Breast epithelium (tissue), 4 donors: Measurements from ENCODE around the gene PKNOX2. TPM values are rescaled to one million over a fixed set of nuclear protein-coding genes. Genes with fewer than 3 reads are reported as not detected.

Experiments used
- DNase-seq, 2 donors: peaks; one replicate each; pipeline ENCODE4 v3.0.0-alpha.2; 2019; ENCODE audit warnings: low spot score in 2 of 2
- H3K27ac ChIP-seq, 2 donors: fragments of 200-600 bp; sonication (generic) in 1 of 2; one replicate each; pipeline ENCODE4 v1.5.1; 2016 to 2019; ENCODE audit warnings: mild to moderate bottlenecking in 1 of 2
- H3K27me3 ChIP-seq, 2 donors: fragments of 200-600 bp; sonication (generic) in 1 of 2; one replicate each; pipeline versions ENCODE4 v1.5.1 to v1.6.0; 2017 to 2019; ENCODE audit warnings: control low read depth in 1 of 2, mild to moderate bottlenecking in 1 of 2
- H3K36me3 ChIP-seq: fragments of 200-600 bp; one replicate; pipeline ENCODE4 v1.5.1; 2019
- H3K4me1 ChIP-seq, 2 donors: fragments of 200-600 bp; sonication (generic); one replicate each; pipeline ENCODE4 v1.5.1; 2016 to 2019; ENCODE audit warnings: control low read depth in 1 of 2
- H3K4me3 ChIP-seq, 3 donors: fragments of 200-600 bp; sonication (generic); 1 replicate in 2 of 3; 2 replicates in 1 of 3; pipeline ENCODE4 v1.5.1; 2016 to 2019; ENCODE audit warnings: mild to moderate bottlenecking in 3 of 3, moderate library complexity in 2 of 3
- H3K9me3 ChIP-seq, 2 donors: fragments of 200-600 bp; sonication (generic) in 1 of 2; one replicate each; pipeline ENCODE4 v1.5.1; 2016 to 2019; ENCODE audit warnings: control low read depth in 1 of 2
- POLR2A ChIP-seq: fragments of 450-650 bp; IDR thresholded peaks from one replicate; pipeline ENCODE4 v1.6.1; 2016; ENCODE audit warnings: antibody characterized with exemption, mild to moderate bottlenecking, moderate library complexity
- POLR2AphosphoS5 ChIP-seq, 3 donors: sonication (generic); formaldehyde crosslinking; IDR thresholded peaks; one replicate each; pipeline ENCODE4 v1.6.1; 2017; ENCODE audit warnings: antibody characterized with exemption in 3 of 3
- intact Hi-C: fragments of 100-400 bp; cut with DNase I; formaldehyde crosslinking; loops from one replicate; pipeline ENCODE4 v1.15.1; 2023; ENCODE audit warnings: low total_unique reads
- total RNA-seq, 3 donors: library from RNA; depleted of rRNA; stranded (reverse); fragments of >200 nt; gene quantifications; one replicate each; pipeline ENCODE4 v1.1.0, GENCODE V29; 2016
- TF ChIP-seq, protein P1 (sequence below), 3 donors: fragments of 450-650 bp; IDR thresholded peaks; one replicate each; pipeline ENCODE4 v1.5.1; 2016 to 2017; ENCODE audit warnings: antibody characterized with exemption in 3 of 3, mild to moderate bottlenecking in 3 of 3, moderate library complexity in 3 of 3

PKNOX2 gene
- total RNA-seq, 3 donors from 2014 or later: 0.32 to 1.0 (median 0.66) TPM

DNA sequence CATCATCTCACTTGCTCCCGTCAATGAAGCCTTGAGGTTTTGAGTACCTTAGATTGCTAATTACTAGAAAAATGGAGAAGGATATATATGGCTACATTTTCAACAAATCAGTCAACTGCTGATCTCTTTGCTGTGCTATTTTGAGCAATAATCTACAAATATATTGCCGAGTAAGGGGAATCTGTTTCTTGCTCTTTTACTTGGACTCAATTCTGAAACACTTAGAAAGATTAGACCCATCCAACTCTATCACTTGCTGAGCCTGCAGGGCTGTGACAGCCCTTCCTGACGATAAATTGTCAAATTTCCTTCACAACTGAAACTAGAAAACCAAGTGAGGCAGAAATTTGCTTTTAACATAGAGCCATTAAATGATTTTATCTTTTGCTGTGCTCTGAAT, 314.6 kb downstream of the PKNOX2 start:
- Histone ChIP-seq H3K4me3 (no peak overlapping the region), H3K27ac (no peak overlapping the region), H3K36me3 (no peaks in the 10 kb centered on the region), H3K4me1 (no peaks in the 10 kb centered on the region), H3K27me3 (no peaks in the 10 kb centered on the region), H3K9me3 (no peaks in the 10 kb centered on the region)
- no peak for DNase-seq
- no peak for TF ChIP-seq POLR2A
- no peak for TF ChIP-seq POLR2AphosphoS5 (IDR thresholded peaks at IDR 0.05)
- TF ChIP-seq, protein P1, sequence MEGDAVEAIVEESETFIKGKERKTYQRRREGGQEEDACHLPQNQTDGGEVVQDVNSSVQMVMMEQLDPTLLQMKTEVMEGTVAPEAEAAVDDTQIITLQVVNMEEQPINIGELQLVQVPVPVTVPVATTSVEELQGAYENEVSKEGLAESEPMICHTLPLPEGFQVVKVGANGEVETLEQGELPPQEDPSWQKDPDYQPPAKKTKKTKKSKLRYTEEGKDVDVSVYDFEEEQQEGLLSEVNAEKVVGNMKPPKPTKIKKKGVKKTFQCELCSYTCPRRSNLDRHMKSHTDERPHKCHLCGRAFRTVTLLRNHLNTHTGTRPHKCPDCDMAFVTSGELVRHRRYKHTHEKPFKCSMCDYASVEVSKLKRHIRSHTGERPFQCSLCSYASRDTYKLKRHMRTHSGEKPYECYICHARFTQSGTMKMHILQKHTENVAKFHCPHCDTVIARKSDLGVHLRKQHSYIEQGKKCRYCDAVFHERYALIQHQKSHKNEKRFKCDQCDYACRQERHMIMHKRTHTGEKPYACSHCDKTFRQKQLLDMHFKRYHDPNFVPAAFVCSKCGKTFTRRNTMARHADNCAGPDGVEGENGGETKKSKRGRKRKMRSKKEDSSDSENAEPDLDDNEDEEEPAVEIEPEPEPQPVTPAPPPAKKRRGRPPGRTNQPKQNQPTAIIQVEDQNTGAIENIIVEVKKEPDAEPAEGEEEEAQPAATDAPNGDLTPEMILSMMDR (IDR thresholded peaks at IDR 0.05): no peak
- intact Hi-C loops: no loop called here

DNA sequence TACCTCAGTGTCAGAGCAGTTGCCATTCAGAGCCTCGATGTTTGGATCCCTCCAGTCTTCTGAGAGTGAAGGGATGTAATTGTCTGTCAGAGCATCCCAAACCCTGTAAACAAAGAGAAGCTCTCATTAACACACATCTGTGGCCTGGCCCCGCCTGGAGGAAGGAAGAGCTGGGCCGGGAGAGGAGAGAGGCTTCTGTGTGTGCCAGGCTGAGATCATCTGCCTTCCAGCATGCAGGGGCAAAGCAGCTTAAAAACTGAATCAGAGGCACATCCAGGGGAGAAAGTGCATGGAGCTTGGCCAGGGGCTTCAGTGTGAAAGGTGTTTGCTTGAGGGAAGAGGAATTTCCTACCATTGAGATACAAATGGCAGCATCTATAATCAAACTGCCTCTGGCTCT, 317.0 kb downstream of the PKNOX2 start:
- no peak overlapping the region for H3K4me3 ChIP-seq
- intact Hi-C loops: no loop called here
- TF ChIP-seq POLR2AphosphoS5 (IDR thresholded peaks at IDR 0.05) (no peak), POLR2A (no peak)
- TF ChIP-seq, protein P1 (IDR thresholded peaks at IDR 0.05): no peak
- no peaks in the 10 kb centered on the region for H3K27me3 ChIP-seq
- no peaks in the 10 kb centered on the region for H3K4me1 ChIP-seq
- no peaks in the 10 kb centered on the region for H3K36me3 ChIP-seq
- H3K27ac ChIP-seq: no peak overlapping the region
- DNase-seq: no peak
- H3K9me3 ChIP-seq: no peaks in the 10 kb centered on the region

Other genes with a start within 250 kb of the PKNOX2 start
- gene HEPN1, start 245.5 kb upstream of the PKNOX2 start, total RNA-seq: not detected
- 10 to 100 TPM in 1 of 3 donors, 1 to 10 TPM in 2; 2.3 to 25.4 (median 6.1) TPM for gene HEPACAM, start 228.7 kb upstream of the PKNOX2 start, total RNA-seq
- 1 to 10 TPM; 2.1 to 4.4 (median 2.6) TPM for gene CCDC15, start 210.5 kb upstream of the PKNOX2 start, total RNA-seq
- gene SLC37A2, start 101.4 kb upstream of the PKNOX2 start, total RNA-seq: 10 to 100 TPM in 2 of 3 donors, 1 to 10 TPM in 1; 3.9 to 38.9 (median 13.6) TPM
- 10 to 100 TPM; 20.6 to 26.2 (median 22.4) TPM for gene TMEM218, start 53.1 kb upstream of the PKNOX2 start, total RNA-seq